HG02938 (cell line): ENCODE results near the gene PLXNB1.

Experiments used
- ATAC-seq: cut with Tn5 transposase; IDR thresholded peaks from one replicate; pipeline ENCODE4 v1.9.1; 2021; ENCODE audit warnings: mild to moderate bottlenecking, moderate library complexity; ENCODE audit not compliant: unreplicated experiment

The PLXNB1 gene

DNA sequence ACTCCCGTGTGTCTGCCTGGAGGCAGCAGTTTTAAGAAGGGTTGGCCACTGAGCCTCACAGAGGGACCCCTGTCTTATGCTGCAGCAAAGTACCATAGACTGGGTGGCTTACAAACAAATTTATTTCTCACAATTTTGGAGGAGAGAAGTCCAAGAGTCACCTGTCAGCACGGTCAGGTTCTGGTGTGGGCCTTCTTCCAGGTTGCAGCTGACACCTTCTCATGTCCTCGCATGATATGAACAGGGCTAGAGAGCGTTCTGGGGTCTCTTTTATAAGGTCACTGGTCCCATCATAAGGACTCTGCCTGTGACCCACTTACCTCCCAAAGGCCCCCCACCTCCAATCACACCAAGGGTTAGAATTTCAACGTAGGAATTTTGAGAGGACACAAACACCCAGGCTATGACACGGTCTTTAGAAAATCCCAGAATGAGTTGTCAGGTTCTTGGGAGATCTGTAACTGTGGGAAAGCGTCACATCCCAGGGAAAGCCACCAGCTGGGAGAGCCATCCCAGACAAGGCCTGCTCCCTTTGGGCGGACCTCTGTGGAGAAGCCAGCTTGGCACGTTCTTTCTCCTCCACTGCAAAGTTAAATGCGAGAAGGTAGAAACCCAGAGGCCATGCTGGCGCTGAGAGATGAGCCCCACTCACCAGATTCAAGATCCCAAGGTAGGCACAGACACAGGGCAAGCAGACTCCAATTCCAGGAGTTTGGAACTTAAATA is 58.1 kb downstream of the PLXNB1 start, which contains the start of gene FBXW12:
Gene FBXW12, plus strand, starts transcription at position 569 of the 726 bp plus-strand sequence. CDS start 549 bp downstream, outside the sequence.
- no peak for ATAC-seq

DNA sequence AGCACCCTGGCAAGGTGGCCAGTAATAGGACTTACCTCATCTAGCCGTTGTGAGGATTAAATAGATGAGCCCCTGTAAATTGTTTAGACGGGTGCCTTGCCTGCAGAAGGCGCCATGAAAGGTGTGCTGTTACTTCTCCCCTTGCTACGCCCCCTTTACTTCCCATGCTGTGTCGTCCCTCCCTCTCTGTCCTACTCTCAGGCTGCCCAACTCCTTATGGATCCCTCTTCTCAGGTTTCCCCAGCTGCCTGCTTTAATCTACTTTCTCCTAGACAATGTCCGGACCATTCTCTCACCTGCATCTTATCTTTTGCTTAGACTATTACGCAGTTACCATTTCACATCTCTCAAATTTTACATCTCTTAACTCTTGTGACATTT is 59.6 kb downstream of the PLXNB1 start:
- ATAC-seq, result no peak

DNA sequence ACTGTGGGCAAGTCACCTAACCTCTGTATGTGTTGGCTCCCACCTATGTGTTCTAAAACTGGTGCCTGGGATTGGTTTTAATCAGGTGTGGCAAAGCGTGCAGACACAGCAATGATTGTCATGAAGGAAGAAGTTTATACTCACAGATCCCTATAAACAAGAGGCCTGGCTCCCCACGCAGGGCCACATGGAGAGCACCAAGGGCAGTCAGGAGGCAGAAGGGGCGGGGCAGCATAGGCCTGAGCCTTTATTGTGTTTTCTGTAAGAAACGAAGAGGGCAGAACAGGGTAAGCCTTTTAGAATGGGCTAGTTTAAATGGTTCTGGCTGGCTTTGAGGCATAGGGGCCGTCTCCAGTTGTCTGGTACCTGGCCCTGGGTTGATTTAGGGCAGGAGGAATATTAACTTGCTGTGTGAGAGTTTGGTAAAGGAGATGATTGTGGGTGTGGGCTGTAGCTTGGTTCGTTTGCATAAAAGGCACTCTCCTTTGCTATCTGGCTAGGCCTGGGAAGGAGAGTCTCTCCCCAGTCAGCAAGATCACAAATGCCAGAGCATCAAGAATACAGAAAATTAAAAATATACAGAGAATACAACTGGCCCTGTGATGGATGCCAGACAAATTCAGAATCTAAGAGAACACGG is 60.1 kb downstream of the PLXNB1 start:
- no peak for ATAC-seq

DNA sequence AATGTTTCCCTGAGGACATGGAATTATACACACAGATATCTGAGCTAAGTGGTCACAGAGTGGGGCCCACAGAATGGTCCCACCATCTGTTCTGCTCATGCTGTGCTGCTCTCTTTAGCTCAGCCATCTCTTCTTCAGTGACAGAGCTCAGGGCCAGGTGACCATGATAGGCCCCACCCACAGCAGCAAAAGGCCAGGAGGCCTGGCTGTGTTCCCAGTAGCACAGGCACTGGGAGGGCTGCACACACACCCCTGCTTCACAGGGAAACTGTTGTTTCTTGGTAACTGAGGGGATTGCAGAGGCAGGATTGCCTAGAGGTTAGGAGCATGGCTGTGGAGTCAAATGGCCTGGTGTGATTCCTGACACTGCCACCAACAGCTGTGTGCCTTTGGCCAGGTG is 62.7 kb downstream of the PLXNB1 start:
- ATAC-seq, result no peak

DNA sequence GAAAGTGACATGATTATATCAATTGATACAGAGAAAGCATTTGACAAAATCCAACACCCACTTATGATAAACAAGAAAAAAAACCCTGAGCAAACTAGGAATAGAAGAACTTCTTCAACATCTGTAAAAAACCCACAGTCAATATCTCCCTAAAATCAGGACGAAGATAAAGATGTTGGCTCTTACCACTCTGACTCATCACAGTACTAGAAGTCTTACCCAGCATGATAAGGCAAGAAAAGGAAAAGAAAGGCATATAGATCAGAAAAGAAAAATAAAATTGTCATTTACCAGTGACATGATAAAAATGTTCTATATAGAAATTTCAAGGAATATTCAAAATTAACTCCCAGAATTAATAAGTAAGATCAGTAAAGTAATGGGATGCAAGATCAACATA is 65.0 kb downstream of the PLXNB1 start:
- no peak for ATAC-seq

DNA sequence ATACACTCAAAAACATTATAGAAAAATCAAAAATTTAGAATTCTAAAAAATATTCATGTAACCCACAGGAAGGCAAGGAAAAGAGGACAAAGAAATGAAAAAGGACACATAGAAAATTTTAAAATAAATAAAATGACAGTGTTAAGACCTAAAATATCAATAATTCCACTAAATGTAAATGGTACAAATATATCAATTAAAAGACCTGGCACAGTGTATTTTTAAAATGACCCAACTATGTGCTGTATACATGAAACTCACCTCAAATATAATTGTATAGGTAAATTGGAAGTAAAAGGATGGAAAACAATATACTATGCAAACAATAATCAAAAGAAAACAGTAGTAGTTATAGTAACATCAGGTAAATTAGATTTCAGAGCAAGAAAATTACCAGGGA is 68.0 kb downstream of the PLXNB1 start:
- ATAC-seq, result no peak

DNA sequence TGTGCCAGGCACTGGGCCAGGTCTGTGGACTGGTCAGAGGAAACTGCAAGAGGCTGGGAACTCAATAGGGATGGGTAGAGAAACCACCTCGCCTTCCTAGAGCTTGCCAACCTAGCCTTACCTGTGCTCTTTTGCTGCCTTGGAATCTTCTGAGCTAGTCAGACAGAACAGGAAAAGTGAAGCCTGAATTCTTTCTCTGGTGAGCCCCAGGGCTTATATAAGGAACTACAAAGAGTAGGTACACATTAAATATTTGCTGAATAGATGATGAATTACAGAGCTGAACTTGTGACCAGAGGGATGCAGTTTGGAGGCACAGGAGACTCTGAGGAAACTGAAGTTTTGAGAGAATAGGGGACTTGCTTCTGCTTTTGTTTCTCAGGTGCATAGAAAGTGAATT is 73.5 kb downstream of the PLXNB1 start:
- no peak for ATAC-seq

DNA sequence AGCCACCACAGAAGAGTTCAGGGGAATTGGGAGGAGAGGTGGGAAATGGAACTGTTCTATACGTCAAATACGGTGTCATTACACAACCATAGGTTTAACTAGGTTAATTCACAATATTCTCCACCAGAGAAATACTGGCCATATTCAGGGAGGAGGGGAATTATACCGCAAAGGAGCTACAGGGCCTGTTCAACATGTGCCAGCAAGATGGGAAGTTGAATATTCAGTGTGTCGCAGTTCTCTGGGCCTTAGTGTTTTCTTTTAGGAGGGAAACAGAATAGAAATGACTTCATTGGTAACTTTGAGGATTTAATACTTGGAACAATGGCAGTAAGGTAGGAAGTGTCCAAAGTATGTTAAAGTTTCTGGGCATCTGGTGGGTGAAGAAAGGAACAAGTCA is 75.9 kb downstream of the PLXNB1 start:
- no peak for ATAC-seq
